Activated CD4-positive, alpha-beta T cell treated with anti-CD3 and anti-CD28 coated beads for 1 hour (primary cell): ENCODE measurements around the gene YLPM1.

Source experiments
- DNase-seq: peaks from one replicate; pipeline ENCODE4 v3.0.0-alpha.2; 2020

Gene YLPM1

GRCh38 chr14:74792249-74793039 is 29.3 kb downstream of the YLPM1 start:
- DNase-seq, result no peak

GRCh38 chr14:74793506-74794155 is 30.5 kb downstream of the YLPM1 start:
- DNase-seq, result no peak

GRCh38 chr14:74794947-74795346 is 31.8 kb downstream of the YLPM1 start:
- DNase-seq, result no peak

GRCh38 chr14:74799765-74800164 is 36.6 kb downstream of the YLPM1 start:
- no peak for DNase-seq

- DNase-seq, result no peak
Observed at GRCh38 chr14:74800780-74801179, 37.7 kb downstream of the YLPM1 start.

GRCh38 chr14:74801396-74801795 is 38.3 kb downstream of the YLPM1 start:
- DNase-seq, result no peak

GRCh38 chr14:74804219-74804825 is 41.2 kb downstream of the YLPM1 start:
- no peak for DNase-seq

- no peak for DNase-seq
Observed at GRCh38 chr14:74807853-74808545, 44.9 kb downstream of the YLPM1 start.

GRCh38 chr14:74816124-74816523 is 53.0 kb downstream of the YLPM1 start:
- no peak for DNase-seq

GRCh38 chr14:74820288-74820687 is 57.2 kb downstream of the YLPM1 start:
- DNase-seq, result no peak

GRCh38 chr14:74821267-74821915 is 58.3 kb downstream of the YLPM1 start:
- DNase-seq, result no peak

- no peak for DNase-seq
Observed at GRCh38 chr14:74824997-74825396, 61.9 kb downstream of the YLPM1 start.

GRCh38 chr14:74826574-74826973 is 63.5 kb downstream of the YLPM1 start:
- DNase-seq, result no peak

GRCh38 chr14:74829251-74829650 is 66.1 kb downstream of the YLPM1 start:
- no peak for DNase-seq

GRCh38 chr14:74832849-74833248 is 69.7 kb downstream of the YLPM1 start:
- DNase-seq, result no peak

- DNase-seq, result no peak
Observed at GRCh38 chr14:74834692-74835392, 71.7 kb downstream of the YLPM1 start.

GRCh38 chr14:74835645-74836250 is 72.6 kb downstream of the YLPM1 start:
- DNase-seq, result no peak

GRCh38 chr14:74836251-74836960 is 73.3 kb downstream of the YLPM1 start:
- no peak for DNase-seq

GRCh38 chr14:74838166-74838565 is 75.0 kb downstream of the YLPM1 start:
- no peak for DNase-seq

- DNase-seq, result no peak
Observed at GRCh38 chr14:74840603-74841030, 77.5 kb downstream of the YLPM1 start.
